ENCODE results near the gene GOLGA2. TPM values are rescaled to one million over a fixed set of nuclear protein-coding genes. Genes with fewer than 3 reads are reported as not detected.

The GOLGA2 gene, protein sequence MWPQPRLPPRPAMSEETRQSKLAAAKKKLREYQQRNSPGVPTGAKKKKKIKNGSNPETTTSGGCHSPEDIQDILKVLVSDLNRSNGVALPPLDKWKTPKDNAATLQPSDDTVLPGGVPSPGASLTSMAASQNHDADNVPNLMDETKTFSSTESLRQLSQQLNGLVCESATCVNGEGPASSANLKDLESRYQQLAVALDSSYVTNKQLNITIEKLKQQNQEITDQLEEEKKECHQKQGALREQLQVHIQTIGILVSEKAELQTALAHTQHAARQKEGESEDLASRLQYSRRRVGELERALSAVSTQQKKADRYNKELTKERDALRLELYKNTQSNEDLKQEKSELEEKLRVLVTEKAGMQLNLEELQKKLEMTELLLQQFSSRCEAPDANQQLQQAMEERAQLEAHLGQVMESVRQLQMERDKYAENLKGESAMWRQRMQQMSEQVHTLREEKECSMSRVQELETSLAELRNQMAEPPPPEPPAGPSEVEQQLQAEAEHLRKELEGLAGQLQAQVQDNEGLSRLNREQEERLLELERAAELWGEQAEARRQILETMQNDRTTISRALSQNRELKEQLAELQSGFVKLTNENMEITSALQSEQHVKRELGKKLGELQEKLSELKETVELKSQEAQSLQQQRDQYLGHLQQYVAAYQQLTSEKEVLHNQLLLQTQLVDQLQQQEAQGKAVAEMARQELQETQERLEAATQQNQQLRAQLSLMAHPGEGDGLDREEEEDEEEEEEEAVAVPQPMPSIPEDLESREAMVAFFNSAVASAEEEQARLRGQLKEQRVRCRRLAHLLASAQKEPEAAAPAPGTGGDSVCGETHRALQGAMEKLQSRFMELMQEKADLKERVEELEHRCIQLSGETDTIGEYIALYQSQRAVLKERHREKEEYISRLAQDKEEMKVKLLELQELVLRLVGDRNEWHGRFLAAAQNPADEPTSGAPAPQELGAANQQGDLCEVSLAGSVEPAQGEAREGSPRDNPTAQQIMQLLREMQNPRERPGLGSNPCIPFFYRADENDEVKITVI
- polyA plus RNA-seq (ENCODE audit: insufficient read length in 4 of 4) = 10 to 100 TPM; 77.0 to 86.5 (median 78.7) TPM

DNA sequence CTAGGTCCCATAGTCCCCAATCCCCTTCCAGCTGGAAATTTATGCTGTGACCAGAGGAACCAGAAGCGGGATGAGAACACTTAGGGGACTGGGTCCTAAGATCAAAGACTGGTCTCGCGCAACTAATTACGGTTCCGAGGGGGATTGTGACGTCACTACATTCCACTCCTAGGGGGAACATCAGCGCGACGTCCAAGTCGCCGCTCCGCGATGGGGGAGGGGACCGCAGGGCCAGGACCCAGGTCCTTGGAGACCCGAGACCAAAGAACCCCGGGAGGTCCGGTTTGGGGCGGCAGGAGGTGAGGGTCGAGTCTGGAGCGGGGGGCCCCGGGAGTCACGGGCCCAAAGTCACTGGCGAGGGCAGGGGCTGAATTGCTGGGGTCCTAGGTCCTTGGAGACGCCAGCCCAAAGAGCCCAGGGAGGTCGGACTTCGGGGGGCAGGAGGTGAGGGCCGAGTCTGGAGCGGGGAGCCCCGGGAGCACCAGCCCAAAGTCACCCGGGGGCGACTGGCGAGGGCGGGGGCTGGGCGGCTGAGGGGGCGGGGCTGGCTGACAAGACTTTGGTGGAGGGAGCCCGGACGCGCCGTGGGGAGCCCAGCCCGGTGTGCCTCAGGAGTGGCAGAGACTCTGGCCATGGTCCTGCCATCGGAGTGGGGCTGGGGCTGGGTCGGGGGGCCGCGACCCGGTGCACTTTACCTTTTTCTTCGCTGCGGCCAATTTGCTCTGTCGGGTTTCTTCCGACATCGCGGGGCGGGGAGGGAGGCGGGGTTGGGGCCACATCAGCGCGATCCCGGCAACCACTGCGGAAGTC is at the start of gene GOLGA2:
TSS of gene GOLGA2 (minus strand) at position 810 of the 810 bp plus-strand sequence. CDS start at position 779, 31 bp downstream.
- DNase-seq (ENCODE audit: low read depth in 4 of 4, low spot score in 3 of 4) = peak in 2 of 4 donors; percentile 16 to 42

DNA sequence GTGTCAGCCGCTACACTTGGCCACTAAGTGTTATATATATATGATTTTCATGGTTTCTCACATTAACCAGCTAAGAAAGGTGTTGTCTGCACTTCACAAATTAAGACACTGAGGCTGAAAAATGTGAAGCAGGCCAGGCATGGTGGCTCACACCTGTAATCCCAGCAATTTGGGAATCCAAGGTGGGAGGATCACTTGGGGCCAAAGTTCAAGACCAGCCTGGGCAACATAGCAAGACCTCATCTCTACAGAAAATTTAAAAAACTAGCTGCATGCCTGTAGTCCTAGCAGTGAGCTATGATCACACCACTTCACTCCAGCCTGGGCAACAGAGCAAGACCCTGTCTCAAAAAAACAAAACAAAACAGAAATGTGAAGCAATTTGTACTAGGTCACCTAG is 48.6 kb upstream of the GOLGA2 start:
- no peak for DNase-seq (ENCODE audit: low read depth in 4 of 4, low spot score in 3 of 4)

DNA sequence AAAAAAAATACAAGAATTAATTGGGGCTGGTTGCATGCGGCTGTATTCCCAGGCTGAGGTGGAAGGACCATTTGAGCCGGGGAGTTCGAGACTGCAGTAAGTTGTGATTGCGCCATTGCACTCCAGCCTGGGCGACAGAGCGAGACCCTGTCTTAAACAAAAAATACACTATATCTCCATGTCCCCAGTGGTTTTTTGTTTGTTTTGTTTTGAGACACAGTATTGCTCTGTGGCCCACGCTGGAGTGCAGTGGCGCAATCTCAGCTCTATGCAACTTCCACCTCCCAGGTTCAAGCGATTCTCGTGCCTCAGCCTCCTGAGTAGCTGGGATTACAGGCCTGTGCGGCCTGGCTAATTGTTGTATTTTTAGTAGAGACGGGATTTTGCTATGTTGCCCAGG is 48.0 kb upstream of the GOLGA2 start:
- no peak for DNase-seq (ENCODE audit: low read depth in 4 of 4, low spot score in 3 of 4)

DNA sequence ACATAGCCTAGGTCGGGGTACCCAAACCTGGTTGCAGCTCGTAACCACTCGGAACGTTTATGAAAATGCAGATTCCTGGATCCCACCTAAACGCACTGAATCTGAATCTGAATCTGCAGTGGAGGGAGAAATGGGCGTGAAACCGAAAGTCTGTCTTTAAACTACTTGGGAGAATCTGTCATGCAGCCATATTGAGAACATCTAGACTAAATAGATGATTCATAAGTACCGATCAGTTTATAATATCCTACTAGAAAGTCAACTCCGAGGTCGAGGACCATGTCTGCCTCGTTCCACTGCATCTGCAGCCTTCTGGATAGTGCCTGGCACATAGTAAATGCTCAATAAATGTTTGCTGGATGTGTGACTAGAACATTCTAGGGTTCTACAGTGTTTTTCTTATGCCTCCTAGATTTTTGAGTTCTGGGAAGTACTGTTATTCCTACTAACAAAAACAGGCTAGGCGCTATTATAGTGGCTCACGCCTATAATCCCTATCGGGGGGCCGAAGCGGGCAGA is 47.5 kb upstream of the GOLGA2 start:
- no peak for DNase-seq (ENCODE audit: low read depth in 4 of 4, low spot score in 3 of 4)

DNA sequence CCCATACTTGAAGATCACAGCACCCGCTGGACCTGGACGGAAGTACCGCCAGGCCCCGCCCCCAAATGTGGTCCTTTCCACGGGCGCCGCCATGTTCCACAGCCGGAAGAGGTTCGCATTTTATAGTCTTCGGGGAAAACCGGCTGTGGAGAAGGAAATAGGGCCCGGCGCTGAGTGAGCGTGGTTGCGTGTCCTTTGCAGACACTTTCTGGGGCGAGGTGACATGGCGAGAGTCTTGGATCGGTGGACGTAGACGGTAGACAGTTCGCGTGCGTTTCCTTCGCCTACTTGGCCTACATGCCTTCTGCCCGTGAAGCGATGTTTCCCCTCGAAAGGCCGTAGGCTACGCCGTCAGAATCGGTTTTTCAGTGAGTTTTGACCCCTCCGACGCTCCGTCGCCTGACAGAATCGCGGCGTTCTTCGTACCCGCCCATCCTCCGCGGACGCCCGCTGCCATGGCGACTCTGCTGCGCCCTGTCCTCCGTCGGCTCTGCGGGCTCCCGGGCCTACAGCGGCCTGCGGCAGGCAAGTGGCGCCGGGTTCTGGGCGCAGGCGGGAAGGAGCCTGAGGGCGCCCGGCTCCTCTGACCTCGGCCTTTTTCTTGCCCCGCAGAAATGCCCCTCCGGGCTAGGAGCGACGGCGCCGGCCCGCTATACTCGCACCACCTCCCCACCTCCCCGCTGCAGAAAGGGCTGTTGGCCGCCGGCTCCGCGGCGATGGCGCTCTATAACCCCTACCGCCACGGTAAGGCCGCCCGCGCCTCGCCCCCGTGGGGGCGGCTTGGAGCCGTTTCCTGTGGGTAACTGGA is 46.8 kb upstream of the GOLGA2 start, which contains the start of the genes COQ4 and TRUB2:
TSS of gene COQ4 (plus strand) at position 436 of the 808 bp plus-strand sequence. CDS start at position 456, 20 bp downstream.
TSS of gene TRUB2 (minus strand) at position 44 of the 808 bp plus-strand sequence. CDS start at position 5, 39 bp downstream.
- DNase-seq (ENCODE audit: low read depth in 4 of 4, low spot score in 3 of 4) = peak; percentile 91 to 95 (median 92)

DNA sequence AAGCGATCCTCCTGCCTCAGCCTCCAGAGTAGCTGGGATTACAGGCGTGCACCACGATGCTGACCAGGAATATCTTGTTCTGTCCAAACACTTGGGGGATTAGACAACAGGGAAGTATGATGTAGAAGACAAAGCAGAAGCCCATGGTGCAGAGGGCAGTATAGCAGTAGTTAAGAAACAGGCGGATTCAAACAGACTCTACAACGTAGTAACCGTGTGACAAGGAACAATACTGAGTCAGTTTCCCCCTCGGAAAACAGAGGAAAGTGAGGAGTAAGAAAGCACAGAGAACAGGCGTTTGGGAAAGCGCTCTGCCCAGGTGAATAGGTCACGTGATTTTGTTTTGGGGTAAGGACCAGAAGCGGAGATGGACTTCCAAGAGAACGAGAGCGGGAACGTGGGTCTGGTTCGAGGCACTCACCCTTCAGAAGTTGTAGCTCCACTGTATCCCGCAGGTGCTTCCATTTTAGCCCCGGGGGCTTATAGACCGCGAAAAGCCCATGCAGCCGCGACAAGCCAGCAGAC is 46.1 kb upstream of the GOLGA2 start:
- DNase-seq (ENCODE audit: low read depth in 4 of 4, low spot score in 3 of 4) = no peak

DNA sequence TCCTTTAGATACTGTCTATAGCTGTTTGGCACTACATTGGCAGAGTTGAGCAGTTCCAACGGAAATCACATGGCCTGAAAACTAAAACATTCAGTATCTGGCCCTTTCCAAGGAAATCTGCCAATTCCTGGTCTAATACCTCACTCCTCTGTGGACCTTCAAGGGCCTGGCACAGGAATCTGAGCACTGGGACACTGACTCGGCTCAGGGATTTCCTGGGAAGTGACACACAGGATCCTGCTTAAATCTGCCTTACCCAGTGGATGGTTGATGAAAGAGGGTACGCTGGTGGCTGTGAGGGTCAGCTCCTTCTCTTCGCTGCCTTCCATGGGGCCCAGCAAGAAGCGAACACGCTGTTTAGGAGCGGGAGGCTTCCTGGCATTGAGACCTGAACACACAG is 45.5 kb upstream of the GOLGA2 start:
- DNase-seq (ENCODE audit: low read depth in 4 of 4, low spot score in 3 of 4) = no peak

DNA sequence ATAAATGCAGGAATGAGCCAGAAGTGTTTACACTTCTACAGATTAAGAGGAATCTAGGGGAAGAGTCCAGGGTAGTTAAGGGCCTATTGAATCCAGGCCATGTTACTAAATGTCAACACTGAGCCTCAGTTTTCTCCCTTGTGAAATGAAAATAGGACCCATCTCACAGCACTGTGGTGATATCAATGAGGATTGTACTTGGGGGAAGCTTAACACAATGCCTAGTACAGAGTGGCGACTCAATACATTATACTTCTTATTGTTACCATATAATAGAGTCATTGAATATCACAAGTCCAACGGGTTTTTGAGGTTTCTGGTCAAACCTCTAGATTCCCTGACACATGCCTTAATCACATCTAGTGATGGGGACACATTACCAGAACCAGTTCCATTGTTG is 41.8 kb upstream of the GOLGA2 start:
- no peak for DNase-seq (ENCODE audit: low read depth in 4 of 4, low spot score in 3 of 4)

DNA sequence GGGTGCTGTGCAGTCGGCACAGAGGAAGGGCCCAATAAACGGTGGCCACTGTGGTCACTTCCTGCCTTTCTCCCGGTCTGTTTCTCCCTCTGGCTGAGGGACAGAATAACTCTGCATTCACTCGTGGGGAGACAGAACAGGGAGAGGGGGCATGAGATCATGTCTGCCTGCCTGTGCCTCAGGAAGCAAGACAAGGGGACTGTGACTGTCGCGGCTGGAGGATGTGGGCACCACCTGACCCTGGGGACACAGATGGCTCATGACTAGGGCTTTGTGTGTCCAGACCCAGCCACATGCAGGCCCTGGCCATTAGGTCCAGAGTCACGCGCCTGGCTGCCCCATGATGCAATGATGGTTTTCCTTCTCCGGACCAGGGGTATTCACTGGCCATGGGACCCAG is 40.6 kb upstream of the GOLGA2 start:
- no peak for DNase-seq (ENCODE audit: low read depth in 4 of 4, low spot score in 3 of 4)

DNA sequence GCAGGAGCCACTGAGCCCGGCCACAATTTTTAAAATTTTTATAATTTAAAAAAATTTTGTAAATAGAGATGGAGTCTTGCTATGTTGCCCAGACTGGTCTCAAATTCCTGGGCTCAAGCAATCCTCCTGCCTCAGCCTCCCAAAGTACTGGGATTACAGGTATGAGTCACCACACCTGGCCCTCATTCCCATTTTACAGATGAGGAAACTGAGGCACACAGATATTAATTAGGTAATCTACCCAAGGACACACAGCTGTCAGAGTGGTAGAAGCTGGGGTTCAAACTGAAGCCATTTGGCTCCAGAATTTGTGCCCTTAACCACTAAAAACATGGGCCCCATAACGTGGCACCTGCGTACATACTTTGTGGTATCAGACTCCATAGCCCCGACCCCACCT is 38.9 kb upstream of the GOLGA2 start:
- DNase-seq (ENCODE audit: low read depth in 4 of 4, low spot score in 3 of 4) = no peak

DNA sequence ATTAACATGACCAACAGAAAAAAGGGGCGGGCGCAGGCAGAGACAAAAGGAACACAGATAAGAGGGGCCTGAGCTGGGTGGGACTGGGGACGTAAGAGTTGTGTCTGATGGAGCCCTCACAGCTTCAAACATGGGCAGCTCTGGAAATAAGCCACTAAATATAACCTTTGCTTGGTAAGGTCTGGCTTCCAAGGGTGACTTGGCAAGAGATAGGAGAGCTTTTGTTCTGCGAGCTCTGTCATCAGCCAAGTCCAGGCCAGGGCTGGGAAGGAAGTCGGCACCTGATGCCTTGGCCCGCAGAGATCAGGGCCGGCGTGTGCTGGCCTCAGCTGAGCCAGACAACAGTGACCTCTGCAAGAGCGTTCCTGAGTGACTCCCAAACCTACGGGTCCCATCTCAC is 34.7 kb upstream of the GOLGA2 start:
- DNase-seq (ENCODE audit: low read depth in 4 of 4, low spot score in 3 of 4) = no peak

DNA sequence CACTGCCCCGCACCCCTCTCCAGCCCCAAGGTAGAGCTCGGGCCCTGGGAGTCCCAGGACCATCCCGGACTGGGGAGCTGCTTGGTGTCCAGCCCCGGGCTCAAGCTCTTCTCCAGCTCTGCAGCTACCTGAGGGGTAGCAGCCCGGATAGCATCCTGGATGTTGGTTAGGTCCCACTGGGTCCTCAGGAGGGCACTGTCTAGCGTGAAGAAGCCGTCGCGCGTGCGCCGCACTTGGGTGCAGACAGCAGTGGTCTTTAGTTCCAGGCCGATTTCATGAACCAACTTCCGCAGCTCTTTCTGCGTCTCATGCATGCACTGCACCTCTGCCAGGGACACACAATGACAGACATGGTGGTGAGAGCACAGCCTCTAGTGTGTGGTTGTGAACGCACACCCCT is 33.7 kb upstream of the GOLGA2 start:
- DNase-seq (ENCODE audit: low read depth in 4 of 4, low spot score in 3 of 4) = no peak

DNA sequence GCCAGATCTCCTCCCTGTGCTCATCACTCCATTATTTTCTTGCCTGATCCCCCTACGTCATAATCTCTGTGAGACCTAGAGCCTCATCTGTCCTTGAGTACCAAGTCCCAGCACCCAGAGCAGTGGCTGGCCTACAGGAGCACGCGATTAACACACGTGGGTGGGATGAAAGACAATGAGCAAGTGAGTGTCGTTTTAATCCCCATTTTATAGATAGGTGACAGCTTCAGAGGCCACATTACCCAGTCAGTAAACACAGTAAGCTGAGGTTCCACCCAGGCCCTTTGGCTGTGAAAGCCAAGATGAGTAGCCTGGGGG is 29.1 kb upstream of the GOLGA2 start:
- no peak for DNase-seq (ENCODE audit: low read depth in 4 of 4, low spot score in 3 of 4)

DNA sequence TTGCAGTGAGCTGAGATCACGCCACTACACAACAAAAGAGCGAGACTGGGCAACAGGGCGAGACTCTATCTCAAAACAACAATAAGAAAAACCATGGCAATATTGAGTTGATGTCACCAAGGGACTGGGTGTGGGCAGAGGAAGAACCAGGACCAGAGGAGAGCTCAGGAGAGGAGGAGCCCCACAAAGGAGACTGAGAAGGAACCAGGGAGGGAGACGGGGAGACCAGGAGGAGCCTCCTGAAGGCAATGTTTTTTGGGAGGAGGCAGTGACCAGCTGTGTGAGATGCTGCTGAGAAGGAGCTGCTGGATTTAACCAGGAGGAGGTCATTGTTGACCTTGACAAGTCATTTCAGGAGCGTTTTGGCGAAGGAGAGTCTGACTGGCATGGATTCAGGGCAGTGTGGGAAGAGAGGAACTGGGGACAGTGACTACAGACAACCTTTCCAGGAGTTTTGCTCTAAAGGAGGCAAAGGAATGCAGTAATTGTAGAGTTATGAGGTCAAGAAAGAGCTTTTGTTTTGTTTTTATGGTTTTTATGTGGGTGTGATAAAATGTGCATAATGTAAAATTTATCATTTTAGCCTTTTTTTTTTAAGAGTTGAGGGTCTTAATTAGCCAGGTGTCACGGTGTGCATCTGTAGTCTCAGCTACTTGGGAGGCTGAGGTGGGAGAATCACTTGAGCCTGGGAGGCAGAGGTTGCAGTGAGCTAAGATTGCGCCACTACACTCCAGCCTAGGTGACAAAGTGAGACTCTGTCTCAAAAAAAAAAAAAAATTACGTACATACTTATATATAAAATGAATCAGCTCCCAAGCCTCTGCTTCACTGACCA is 28.5 kb upstream of the GOLGA2 start:
- no peak for DNase-seq (ENCODE audit: low read depth in 4 of 4, low spot score in 3 of 4)

DNA sequence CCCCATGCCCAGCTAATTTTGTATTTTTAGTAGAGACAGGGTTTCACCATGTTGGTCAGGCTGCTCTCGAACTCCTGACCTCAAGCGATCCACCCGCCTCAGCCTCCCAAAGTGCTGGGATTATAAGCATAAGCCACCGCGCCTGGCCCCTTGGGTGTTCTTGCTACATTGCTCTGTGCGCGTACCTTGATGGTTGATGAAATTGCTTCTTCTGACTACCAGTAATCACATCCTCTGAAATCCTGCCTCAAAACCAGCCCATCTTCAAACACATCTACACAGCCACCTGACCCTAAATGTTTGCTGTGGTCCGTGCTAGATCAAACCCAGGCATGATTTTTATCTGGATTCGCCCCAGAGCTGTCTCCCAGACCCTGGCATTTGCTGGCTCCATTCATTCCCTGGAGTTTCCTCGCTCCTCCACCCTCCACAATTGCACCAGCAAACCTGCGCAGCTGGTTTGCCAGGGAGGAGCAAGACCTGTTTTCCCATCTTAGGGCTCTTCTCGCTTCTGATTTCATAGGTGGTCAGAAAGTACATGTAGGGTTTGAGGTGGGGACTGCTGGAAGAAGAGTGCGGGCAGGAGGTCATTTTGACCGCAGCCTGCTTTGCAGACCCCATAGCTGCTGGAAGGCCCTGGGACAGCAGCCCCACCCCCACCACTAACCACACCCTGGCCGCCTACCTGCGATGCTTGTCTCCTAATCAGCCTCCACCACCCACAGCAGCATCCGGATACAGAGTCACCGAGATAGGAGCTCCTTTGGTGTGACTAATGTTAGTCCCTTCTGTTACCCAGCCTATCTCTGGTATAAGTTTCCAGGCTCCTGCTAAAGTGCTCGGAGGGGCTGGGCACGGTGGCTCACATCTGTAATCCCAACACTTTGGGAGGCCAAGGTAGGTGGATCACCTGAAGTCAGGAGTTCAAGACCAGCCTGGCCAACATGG is 23.0 kb upstream of the GOLGA2 start:
- no peak for DNase-seq (ENCODE audit: low read depth in 4 of 4, low spot score in 3 of 4)

DNA sequence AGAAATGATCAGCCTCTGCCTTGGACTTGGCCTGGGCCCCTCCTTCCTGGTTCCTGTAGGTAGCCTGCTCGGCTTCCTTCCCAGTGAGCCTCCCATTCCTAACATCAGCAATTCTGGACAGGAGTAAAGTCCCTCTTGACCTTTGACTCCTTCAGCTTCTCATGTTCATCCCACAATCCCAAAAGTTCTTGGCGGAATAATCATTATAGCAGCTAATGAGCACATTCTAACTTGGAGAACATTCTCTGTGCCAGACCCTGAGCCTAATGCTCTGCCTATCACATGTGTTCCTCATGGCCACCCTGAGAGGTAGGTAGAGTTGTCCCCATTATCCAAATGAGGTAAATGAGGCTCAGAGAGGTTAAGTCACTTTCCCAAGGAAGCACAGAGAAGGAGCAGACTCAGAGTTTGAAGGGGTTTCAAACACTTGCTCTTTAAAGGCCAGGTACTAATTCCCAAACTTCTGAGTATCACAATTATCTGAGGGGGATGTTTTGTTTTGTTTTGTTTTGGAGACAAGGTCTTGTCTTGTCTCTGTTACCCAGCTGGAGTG is 21.5 kb upstream of the GOLGA2 start:
- no peak for DNase-seq (ENCODE audit: low read depth in 4 of 4, low spot score in 3 of 4)

All from right renal pelvis (tissue), 4 donors.